HCT116 (cell line): ENCODE measurements around the gene CCDC172.

Source experiments
- CEBPB ChIP-seq: IDR thresholded peaks from 2 replicates; pipeline ENCODE4 v1.6.1; 2012; ENCODE audit warnings: low read depth
- ELF1 ChIP-seq: IDR thresholded peaks from 2 replicates; pipeline ENCODE4 v1.6.1; 2012; ENCODE audit warnings: low read depth, borderline replicate concordance
- EZH2phosphoT487 ChIP-seq: fragments of 200-600 bp; IDR thresholded peaks from 2 replicates; pipeline ENCODE4 v1.6.1; 2018; ENCODE audit warnings: antibody characterized with exemption, borderline replicate concordance
- JUND ChIP-seq: IDR thresholded peaks from 2 replicates; pipeline ENCODE4 v1.6.1; 2012
- POLR2A ChIP-seq: IDR thresholded peaks from 2 replicates; pipeline ENCODE4 v1.7.0; 2011; ENCODE audit warnings: borderline replicate concordance; ENCODE audit not compliant: insufficient read depth, insufficient read length; ENCODE audit errors: extremely low read depth
- TF ChIP-seq, protein P1 (sequence below), 3 experiments: fragments of 200-600 bp in 1 of 3; sonication (generic) in 1 of 3; IDR thresholded peaks in 2 of 3; conservative IDR thresholded peaks in 1 of 3; 2 replicates each; pipeline ENCODE4 v1.5.1; 2012 to 2017; ENCODE audit warnings: low read depth in 2 of 3, low read length in 2 of 3, antibody characterized with exemption in 1 of 3, borderline replicate concordance in 1 of 3, control low read depth in 1 of 3, mild to moderate bottlenecking in 1 of 3, mixed read lengths in 1 of 3, mixed run types in 1 of 3, moderate library complexity in 1 of 3; ENCODE audit not compliant: insufficient read depth in 1 of 3
- TF ChIP-seq, protein P2 (sequence below): IDR thresholded peaks from 2 replicates; pipeline ENCODE4 v1.6.1; 2012

DNA sequence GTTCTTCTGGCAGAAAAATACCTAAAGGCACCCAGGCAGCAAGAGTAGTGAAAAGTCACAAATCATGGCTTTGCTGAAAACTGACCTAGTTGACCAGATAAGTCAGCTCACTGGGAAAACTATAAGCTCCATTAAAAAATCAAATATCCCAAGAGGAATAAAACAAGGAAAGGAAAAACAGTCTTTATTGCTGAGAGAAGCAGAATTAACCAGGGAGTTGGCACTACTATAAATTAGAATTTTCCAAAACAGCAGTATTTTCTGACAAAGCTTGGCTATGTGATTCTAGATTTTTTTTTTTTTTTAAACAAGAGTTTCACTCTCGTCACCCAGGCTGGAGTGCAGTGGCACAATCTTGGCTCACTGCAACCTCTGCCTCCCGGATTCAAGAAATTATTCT, 12.6 kb downstream of the CCDC172 start:
- TF ChIP-seq, protein P1, sequence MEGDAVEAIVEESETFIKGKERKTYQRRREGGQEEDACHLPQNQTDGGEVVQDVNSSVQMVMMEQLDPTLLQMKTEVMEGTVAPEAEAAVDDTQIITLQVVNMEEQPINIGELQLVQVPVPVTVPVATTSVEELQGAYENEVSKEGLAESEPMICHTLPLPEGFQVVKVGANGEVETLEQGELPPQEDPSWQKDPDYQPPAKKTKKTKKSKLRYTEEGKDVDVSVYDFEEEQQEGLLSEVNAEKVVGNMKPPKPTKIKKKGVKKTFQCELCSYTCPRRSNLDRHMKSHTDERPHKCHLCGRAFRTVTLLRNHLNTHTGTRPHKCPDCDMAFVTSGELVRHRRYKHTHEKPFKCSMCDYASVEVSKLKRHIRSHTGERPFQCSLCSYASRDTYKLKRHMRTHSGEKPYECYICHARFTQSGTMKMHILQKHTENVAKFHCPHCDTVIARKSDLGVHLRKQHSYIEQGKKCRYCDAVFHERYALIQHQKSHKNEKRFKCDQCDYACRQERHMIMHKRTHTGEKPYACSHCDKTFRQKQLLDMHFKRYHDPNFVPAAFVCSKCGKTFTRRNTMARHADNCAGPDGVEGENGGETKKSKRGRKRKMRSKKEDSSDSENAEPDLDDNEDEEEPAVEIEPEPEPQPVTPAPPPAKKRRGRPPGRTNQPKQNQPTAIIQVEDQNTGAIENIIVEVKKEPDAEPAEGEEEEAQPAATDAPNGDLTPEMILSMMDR (IDR thresholded peaks at IDR 0.05 in 2 of 3, conservative IDR thresholded peaks at IDR 0.05 in 1 of 3; ENCODE audit: borderline replicate concordance in 1 of 3, insufficient read depth in 1 of 3, low read depth in 2 of 3, low read length in 2 of 3), result no peak
- TF ChIP-seq CEBPB (no peak), EZH2phosphoT487 (no peak), JUND (no peak), POLR2A (no peak), ELF1 (no peak)
- TF ChIP-seq, protein P2, sequence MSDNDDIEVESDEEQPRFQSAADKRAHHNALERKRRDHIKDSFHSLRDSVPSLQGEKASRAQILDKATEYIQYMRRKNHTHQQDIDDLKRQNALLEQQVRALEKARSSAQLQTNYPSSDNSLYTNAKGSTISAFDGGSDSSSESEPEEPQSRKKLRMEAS, result no peak
